Liver (tissue), 9 donors: Measurements from ENCODE around the gene ATG2B. TPM values are rescaled to one million over a fixed set of nuclear protein-coding genes. Genes with fewer than 3 reads are reported as not detected.

Source experiments
- DNase-seq: peaks from one replicate; pipeline ENCODE4 v3.0.0-alpha.2; 2017; ENCODE audit warnings: low spot score
- H3K27ac ChIP-seq, 2 donors: one replicate each; pipeline ENCODE4 v1.7.0; 2013; ENCODE audit warnings: inconsistent platforms in 2 of 2, low read length in 2 of 2, control low read depth in 1 of 2, low read depth in 1 of 2, mild to moderate bottlenecking in 1 of 2
- H3K27me3 ChIP-seq, 4 donors: one replicate each; pipeline versions ENCODE4 v1.6.1 to v1.7.0; 2013; ENCODE audit warnings: low read length in 3 of 4, inconsistent platforms in 1 of 4, mild to moderate bottlenecking in 1 of 4, moderate library complexity in 1 of 4; ENCODE audit not compliant: control insufficient read depth in 4 of 4, insufficient read depth in 4 of 4
- H3K36me3 ChIP-seq, 4 donors: one replicate each; pipeline versions ENCODE4 v1.6.1 to v1.7.0; 2013; ENCODE audit warnings: low read length in 3 of 4, mild to moderate bottlenecking in 3 of 4, low read depth in 1 of 4, moderate library complexity in 1 of 4; ENCODE audit not compliant: control insufficient read depth in 4 of 4, insufficient read depth in 3 of 4
- H3K4me1 ChIP-seq, 4 donors: one replicate each; pipeline versions ENCODE4 v1.6.1 to v1.7.0; 2013; ENCODE audit warnings: low read length in 3 of 4, mild to moderate bottlenecking in 3 of 4, moderate library complexity in 1 of 4; ENCODE audit not compliant: control insufficient read depth in 4 of 4, insufficient read depth in 4 of 4
- H3K4me3 ChIP-seq, 3 donors: one replicate each; pipeline versions ENCODE4 v1.6.1 to v1.7.0; 2013; ENCODE audit warnings: low read length in 3 of 3, control low read depth in 1 of 3, low read depth in 1 of 3, mild to moderate bottlenecking in 1 of 3
- H3K9ac ChIP-seq, 2 donors: one replicate each; pipeline ENCODE4 v1.7.0; 2013; ENCODE audit warnings: low read length in 2 of 2, mild to moderate bottlenecking in 2 of 2, moderate library complexity in 2 of 2, control low read depth in 1 of 2, low read depth in 1 of 2
- H3K9me3 ChIP-seq, 4 donors: one replicate each; pipeline versions ENCODE4 v1.6.1 to v1.7.0; 2013; ENCODE audit warnings: low read length in 3 of 4; ENCODE audit not compliant: control insufficient read depth in 4 of 4
- ATF3 ChIP-seq: IDR thresholded peaks from 2 replicates; pipeline ENCODE4 v1.6.1; 2016; ENCODE audit warnings: antibody characterized with exemption
- CTCF ChIP-seq: fragments of 150-350 bp; IDR thresholded peaks from 2 replicates; pipeline ENCODE4 v1.5.1; 2017; ENCODE audit warnings: improper control_type of control experiment, low read depth, low read length; ENCODE audit not compliant: missing input control
- EGR1 ChIP-seq, 2 donors: IDR thresholded peaks; 2 replicates each; pipeline ENCODE4 v1.6.1; 2016 to 2018; ENCODE audit warnings: antibody characterized with exemption in 2 of 2, low read depth in 2 of 2
- FOXA2 ChIP-seq: IDR thresholded peaks from 2 replicates; pipeline ENCODE4 v1.6.1; 2016; ENCODE audit warnings: antibody characterized with exemption
- GABPA ChIP-seq, 2 donors: IDR thresholded peaks in 1 of 2; conservative IDR thresholded peaks in 1 of 2; 2 replicates each; pipeline ENCODE4 v1.6.1; 2016; ENCODE audit warnings: antibody characterized with exemption in 2 of 2, mild to moderate bottlenecking in 1 of 2, moderate library complexity in 1 of 2
- HNF4A ChIP-seq, 2 donors: conservative IDR thresholded peaks; 2 replicates each; pipeline ENCODE4 v1.6.1; 2016; ENCODE audit warnings: antibody characterized with exemption in 2 of 2, mild to moderate bottlenecking in 2 of 2
- HNF4G ChIP-seq: IDR thresholded peaks from 2 replicates; pipeline ENCODE4 v1.6.1; 2016; ENCODE audit warnings: antibody characterized with exemption
- JUND ChIP-seq, 2 donors: IDR thresholded peaks; 2 replicates each; pipeline ENCODE4 v1.6.1; 2016; ENCODE audit warnings: antibody characterized with exemption in 2 of 2
- MAX ChIP-seq: IDR thresholded peaks from 2 replicates; pipeline ENCODE4 v1.6.1; 2016; ENCODE audit warnings: antibody characterized with exemption
- RAD21 ChIP-seq, 2 donors: IDR thresholded peaks; 2 replicates each; pipeline ENCODE4 v1.6.1; 2016; ENCODE audit warnings: antibody characterized with exemption in 2 of 2, mild to moderate bottlenecking in 2 of 2
- REST ChIP-seq: IDR thresholded peaks from 2 replicates; pipeline ENCODE4 v1.6.1; 2016; ENCODE audit warnings: antibody characterized with exemption, mild to moderate bottlenecking
- RXRA ChIP-seq, 2 donors: IDR thresholded peaks; 2 replicates each; pipeline ENCODE4 v1.6.1; 2017 to 2018; ENCODE audit warnings: antibody characterized with exemption in 2 of 2, mild to moderate bottlenecking in 1 of 2
- SP1 ChIP-seq: IDR thresholded peaks from 2 replicates; pipeline ENCODE4 v1.6.1; 2018; ENCODE audit warnings: antibody characterized with exemption, mild to moderate bottlenecking
- TAF1 ChIP-seq: conservative IDR thresholded peaks from 2 replicates; pipeline ENCODE4 v1.6.1; 2016; ENCODE audit warnings: antibody characterized with exemption, mild to moderate bottlenecking
- ZBTB33 ChIP-seq: IDR thresholded peaks from 2 replicates; pipeline ENCODE4 v1.6.1; 2016; ENCODE audit warnings: antibody characterized with exemption
- WGBS: extraction: QIAGEN DNeasy Blood & Tissue Kit; methylation state at CpG from one replicate; pipeline ENCODE4 v1.1.7; 2013; 5-methylcytosine and 5-hydroxymethylcytosine counted together
- polyA plus RNA-seq, 2 donors: library from polyadenylated mRNA; stranded (reverse) in 1 of 2; unstranded in 1 of 2; fragments of 200-250 nt in 1 of 2; fragments of >200 nt in 1 of 2; fragmentation: Nextera tagmentation in 1 of 2; extraction: Ambion mirVana in 1 of 2; gene quantifications; one replicate each; pipeline versions ENCODE4 v1.2.1 to v1.2.3, GENCODE V29; 2013 to 2015
- total RNA-seq, 2 donors: library from RNA; depleted of rRNA; stranded (reverse); fragments of >200 nt; gene quantifications; one replicate each; pipeline ENCODE4 v1.2.3, GENCODE V29; 2014
- donor health status: healthy.
- donor health status: healthy.
- donor health status: healthy.
- donor health status: healthy.
- donor health status: healthy.

The ATG2B gene
- total and polyA plus RNA-seq, 4 donors: 4.7 to 36.0 (median 20.5) TPM

GRCh38 chr14:96393071-96393691 lies 30.0 kb upstream of the ATG2B start (continued):
- no peak for TF ChIP-seq CTCF
- TF ChIP-seq HNF4A (conservative IDR thresholded peaks at IDR 0.05): no peak
- TF ChIP-seq ZBTB33: no peak
- TF ChIP-seq FOXA2: no peak

- under 1% methylated on average over 79 of the region's 79 CpGs for WGBS
- peaks cover 0 to 1% (median 0%) of the 10 kb centered on the region in 4 donors for H3K36me3 ChIP-seq
- TF ChIP-seq SP1: peak; percentile 47
- TF ChIP-seq GABPA (IDR thresholded peaks at IDR 0.05 in 1 of 2, conservative IDR thresholded peaks at IDR 0.05 in 1 of 2): no peak
- TF ChIP-seq FOXA2: no peak
- peak overlapping the region; percentile 38 to 42 for H3K9ac ChIP-seq
- no peaks in the 10 kb centered on the region for H3K9me3 ChIP-seq
- H3K4me3 ChIP-seq: peak overlapping the region; percentile 76 to 89 (median 87)
- H3K27ac ChIP-seq: peak overlapping the region; percentile 41 to 46
- H3K27me3 ChIP-seq: no peaks in the 10 kb centered on the region
- peak; percentile 100 for DNase-seq
- peaks cover 0 to 13% (median 9%) of the 10 kb centered on the region in 4 donors for H3K4me1 ChIP-seq
These were observed 28.4 kb upstream of the ATG2B start for GRCh38 chr14:96391293-96392118.

- Histone ChIP-seq H3K9ac (peak overlapping the region in 1 of 2 donors; percentile 38), H3K27me3 (no peaks in the 10 kb centered on the region), H3K27ac (no peak overlapping the region), H3K4me1 (peaks cover 0 to 13% (median 9%) of the 10 kb centered on the region in 4 donors), H3K9me3 (no peaks in the 10 kb centered on the region), H3K36me3 (peaks cover 0 to 5% (median under 1%) of the 10 kb centered on the region in 4 donors), H3K4me3 (peak overlapping the region; percentile 69 to 87 (median 81))
- no peak for DNase-seq
- 4% methylated on average over 13 of the region's 13 CpGs for WGBS
- TF ChIP-seq TAF1 (no peak), ATF3 (no peak), ZBTB33 (no peak), HNF4G (no peak), EGR1 (IDR thresholded peaks at IDR 0.05; ENCODE audit: low read depth in 2 of 2) (no peak), HNF4A (conservative IDR thresholded peaks at IDR 0.05) (no peak), MAX (no peak), RXRA (IDR thresholded peaks at IDR 0.05) (no peak), RAD21 (IDR thresholded peaks at IDR 0.05) (no peak), SP1 (no peak), FOXA2 (no peak), REST (no peak), JUND (IDR thresholded peaks at IDR 0.05) (no peak), CTCF (no peak)
These were observed 27.8 kb upstream of the ATG2B start for GRCh38 chr14:96390965-96391292.
